ENCODE results near the gene GPR153.

GPR153 gene

GRCh38 chr1:6254691-6255090 lies 6.2 kb downstream of the GPR153 start:
- H3K27ac ChIP-seq, result no peak overlapping the region
- ChIA-PET POLR2A (ENCODE audit: low non-redundant PET) (interaction anchor here (0.5 kb wide), 1 partner anchor 152 kb away, joined by 13 read pairs; no protein-coding TSS in a partner anchor), CTCF (interaction anchor here (0.6 kb wide), 1 partner anchor 32 kb away, joined by 4 read pairs; no protein-coding TSS in a partner anchor)
- no peak for DNase-seq (ENCODE audit: low spot score)
- TF ChIP-seq CTCF (conservative IDR thresholded peaks at IDR 0.05; ENCODE audit: low read depth), result no peak

- DNase-seq (ENCODE audit: low spot score), result no peak
- TF ChIP-seq CTCF (conservative IDR thresholded peaks at IDR 0.05; ENCODE audit: low read depth), result no peak
- no peak overlapping the region; the same call in 1 of the 2 replicates for H3K27ac ChIP-seq
- CTCF ChIA-PET, result interaction anchor here (0.7 kb wide), 1 partner anchor 80 kb away, joined by 4 read pairs; no protein-coding TSS in a partner anchor
- POLR2A ChIA-PET (ENCODE audit: low non-redundant PET), result no interaction called here
These were observed 7.5 kb downstream of the GPR153 start for GRCh38 chr1:6253380-6253779.

- DNase-seq (ENCODE audit: low spot score), result no peak
- ChIA-PET POLR2A (ENCODE audit: low non-redundant PET) (no interaction called here), CTCF (interaction anchor here (0.9 kb wide), 1 partner anchor 153 kb away, joined by 3 read pairs; no protein-coding TSS in a partner anchor)
- no peak for TF ChIP-seq CTCF (conservative IDR thresholded peaks at IDR 0.05; ENCODE audit: low read depth)
- peak overlapping the region; percentile 24 for H3K27ac ChIP-seq
These were observed 8.6 kb downstream of the GPR153 start for GRCh38 chr1:6252374-6252710.

GRCh38 chr1:6251681-6252373 lies 9.1 kb downstream of the GPR153 start:
- POLR2A ChIA-PET (ENCODE audit: low non-redundant PET), result no interaction called here
- H3K27ac ChIP-seq, result peak overlapping the region; percentile 24
- TF ChIP-seq CTCF (conservative IDR thresholded peaks at IDR 0.05; ENCODE audit: low read depth), result no peak
- CTCF ChIA-PET, result interaction anchor here (0.8 to 0.9 kb wide), 2 partner anchors 153 to 205 kb away, joined by 3 read pairs; no protein-coding TSS in a partner anchor
- no peak for DNase-seq (ENCODE audit: low spot score)

- ChIA-PET POLR2A (ENCODE audit: low non-redundant PET) (no interaction called here), CTCF (interaction anchor here (0.8 kb wide), 1 partner anchor 205 kb away, joined by 3 read pairs; no protein-coding TSS in a partner anchor)
- no peak for TF ChIP-seq CTCF (conservative IDR thresholded peaks at IDR 0.05; ENCODE audit: low read depth)
- no peak overlapping the region for H3K27ac ChIP-seq
- DNase-seq (ENCODE audit: low spot score), result no peak
These were observed 9.7 kb downstream of the GPR153 start for GRCh38 chr1:6251233-6251632.

- no peak for DNase-seq (ENCODE audit: low spot score)
- H3K27ac ChIP-seq, result no peak overlapping the region
- POLR2A ChIA-PET (ENCODE audit: low non-redundant PET), result no interaction called here
- no peak for TF ChIP-seq CTCF (conservative IDR thresholded peaks at IDR 0.05; ENCODE audit: low read depth)
- CTCF ChIA-PET, result interaction anchor here (0.8 to 1.0 kb wide), 2 partner anchors 99 to 173 kb away, joined by 3 to 5 read pairs; no protein-coding TSS in a partner anchor
These were observed 10.9 kb downstream of the GPR153 start for GRCh38 chr1:6249739-6250689.
